Activated T-cell treated with anti-CD3 and anti-CD28 coated beads, Interleukin-2, amount 50 U/mL, for 24 hours (primary cell): Measurements from ENCODE around the gene LMNB1.
A peak's percentile ranks its signal among the peaks of the same experiment; 100 is the strongest.
"Not testable (repeated sequence)": the region's sequence is repeated elsewhere in the genome, so short reads cannot be mapped to it uniquely, and the experiment has no call there.

Source experiments
- DNase-seq: peaks from one replicate; pipeline ENCODE4 v3.0.0-alpha.2; 2020
- H3K27ac Mint-ChIP-seq: 2 replicates; pipeline ENCODE4 v1.8.0; 2020; ENCODE audit warnings: mild to moderate bottlenecking, mixed read lengths
- H3K27me3 Mint-ChIP-seq: 2 replicates; pipeline ENCODE4 v1.8.0; 2020; ENCODE audit warnings: mixed read lengths
- H3K36me3 Mint-ChIP-seq: 2 replicates; pipeline ENCODE4 v1.8.0; 2020; ENCODE audit warnings: low read depth, mixed read lengths
- H3K4me1 Mint-ChIP-seq: 2 replicates; pipeline ENCODE4 v1.8.0; 2020; ENCODE audit warnings: low read depth, mixed read lengths
- H3K4me3 Mint-ChIP-seq: 2 replicates; pipeline ENCODE4 v1.8.0; 2020; ENCODE audit warnings: mild to moderate bottlenecking, moderate library complexity, mixed read lengths
- H3K9me3 Mint-ChIP-seq: 2 replicates; pipeline ENCODE4 v1.8.0; 2020; ENCODE audit warnings: mixed read lengths

Gene LMNB1

DNA sequence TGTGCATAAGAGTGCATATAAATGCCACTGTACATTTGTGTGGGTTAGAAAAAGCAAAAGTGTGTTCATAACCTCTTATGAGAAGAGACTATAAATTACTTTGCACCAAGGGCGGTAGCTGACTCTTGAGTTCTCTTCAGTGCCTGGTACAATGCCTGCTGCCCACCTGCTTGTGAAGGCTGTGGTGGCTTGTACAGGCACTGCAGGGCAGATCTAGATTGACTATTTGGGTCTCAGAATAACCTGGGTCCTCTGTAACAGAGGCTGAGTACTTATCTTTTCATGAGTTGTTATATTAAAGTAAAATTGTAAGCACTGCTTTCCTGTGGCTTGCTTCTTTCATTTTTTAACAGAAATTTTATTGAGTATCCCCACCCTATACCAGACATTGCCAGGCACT lies 22.8 kb downstream of the LMNB1 start:
- H3K27ac Mint-ChIP-seq, result no peak overlapping the region

GRCh38 chr5:126801174-126801991 lies 24.4 kb downstream of the LMNB1 start:
- Mint-ChIP-seq H3K4me1 (peaks cover 54% of the 10 kb centered on the region), H3K4me3 (no peak overlapping the region), H3K9me3 (no peaks in the 10 kb centered on the region), H3K36me3 (peaks cover 52% of the 10 kb centered on the region), H3K27me3 (no peaks in the 10 kb centered on the region), H3K27ac (peak overlapping the region; percentile 68)
- DNase-seq, result no peak

More for the DNA sequence above, 22.8 kb downstream of the LMNB1 start:
- Mint-ChIP-seq H3K4me3 (no peak overlapping the region), H3K4me1 (peaks cover 51% of the 10 kb centered on the region), H3K36me3 (peaks cover 48% of the 10 kb centered on the region), H3K9me3 (no peaks in the 10 kb centered on the region), H3K27me3 (no peaks in the 10 kb centered on the region)
- DNase-seq, result no peak

DNA sequence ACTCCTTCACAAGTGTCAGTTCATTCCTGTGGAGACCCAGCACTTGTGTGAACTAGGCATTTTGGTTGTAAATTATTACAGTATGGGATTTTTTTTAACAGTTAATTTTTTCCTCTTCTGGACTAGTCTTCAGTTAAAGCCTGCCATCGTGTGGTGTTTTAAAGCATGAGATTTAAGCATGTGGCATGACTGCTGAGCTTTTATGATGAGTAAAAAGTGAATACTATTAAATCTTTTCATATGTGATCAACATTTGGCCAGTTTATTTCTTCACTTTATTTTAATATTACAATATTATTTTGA lies 25.0 kb downstream of the LMNB1 start:
- no peaks in the 10 kb centered on the region for H3K27me3 Mint-ChIP-seq
- no peak overlapping the region for H3K27ac Mint-ChIP-seq
- peaks cover 54% of the 10 kb centered on the region for H3K4me1 Mint-ChIP-seq
- no peak for DNase-seq
- H3K36me3 Mint-ChIP-seq, result peaks cover 58% of the 10 kb centered on the region
- no peak overlapping the region for H3K4me3 Mint-ChIP-seq
- no peaks in the 10 kb centered on the region for H3K9me3 Mint-ChIP-seq

- no peak for DNase-seq
- H3K27me3 Mint-ChIP-seq, result no peaks in the 10 kb centered on the region
- H3K4me3 Mint-ChIP-seq, result no peak overlapping the region
- peak overlapping the region; percentile 82 for H3K27ac Mint-ChIP-seq
- H3K4me1 Mint-ChIP-seq, result peaks cover 45% of the 10 kb centered on the region
- H3K36me3 Mint-ChIP-seq, result peaks cover 65% of the 10 kb centered on the region
- H3K9me3 Mint-ChIP-seq, result no peaks in the 10 kb centered on the region
Observed at GRCh38 chr5:126805063-126805462, 28.1 kb downstream of the LMNB1 start.

DNA sequence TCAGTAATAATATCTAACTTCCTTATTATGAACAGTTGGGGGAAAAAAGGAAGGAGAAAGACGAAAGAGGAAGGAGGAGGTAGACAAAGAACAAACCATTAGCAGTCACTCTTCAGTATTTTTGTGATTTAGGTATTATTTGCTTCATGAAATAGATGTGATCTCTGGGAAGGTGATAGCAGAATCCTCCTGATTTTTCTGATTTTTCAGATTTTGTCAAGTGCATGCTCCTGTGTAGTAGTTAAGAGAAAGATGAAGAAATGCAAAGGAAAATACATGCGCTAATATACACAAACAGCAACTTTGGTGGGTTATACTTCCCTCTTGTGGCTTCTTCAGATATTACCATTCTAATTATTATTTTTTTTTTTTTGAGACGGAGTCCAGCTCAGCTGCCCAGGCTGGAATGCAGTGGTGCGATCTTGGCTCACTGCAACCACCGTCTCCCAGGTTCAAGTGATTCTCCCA lies 31.6 kb downstream of the LMNB1 start:
- Mint-ChIP-seq H3K27me3 (no peaks in the 10 kb centered on the region), H3K9me3 (no peaks in the 10 kb centered on the region), H3K4me1 (peaks cover 61% of the 10 kb centered on the region), H3K27ac (peak overlapping the region; percentile 71), H3K4me3 (no peak overlapping the region), H3K36me3 (peaks cover 89% of the 10 kb centered on the region)
- DNase-seq, result no peak

DNA sequence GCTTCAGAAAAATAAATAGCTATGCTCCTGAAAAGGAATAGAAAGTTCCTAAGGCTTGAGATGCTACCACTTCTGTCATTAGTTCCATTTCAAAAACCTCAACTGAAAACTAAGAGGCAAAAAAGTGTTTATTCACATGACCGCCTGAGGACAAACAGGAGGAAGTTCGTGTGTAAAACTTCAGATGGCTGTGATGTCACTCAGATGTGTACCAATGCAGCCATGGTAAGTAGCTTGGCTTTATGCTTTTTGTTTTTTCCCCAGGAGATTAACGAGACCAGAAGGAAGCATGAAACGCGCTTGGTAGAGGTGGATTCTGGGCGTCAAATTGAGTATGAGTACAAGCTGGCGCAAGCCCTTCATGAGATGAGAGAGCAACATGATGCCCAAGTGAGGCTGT lies 33.0 kb downstream of the LMNB1 start:
- DNase-seq, result no peak
- Mint-ChIP-seq H3K27me3 (no peaks in the 10 kb centered on the region), H3K4me3 (no peak overlapping the region), H3K36me3 (peaks cover 95% of the 10 kb centered on the region), H3K9me3 (no peaks in the 10 kb centered on the region), H3K4me1 (peaks cover 58% of the 10 kb centered on the region), H3K27ac (peak overlapping the region; percentile 93)

- peak overlapping the region; percentile 93 for H3K27ac Mint-ChIP-seq
- no peaks in the 10 kb centered on the region for H3K9me3 Mint-ChIP-seq
- no peaks in the 10 kb centered on the region for H3K27me3 Mint-ChIP-seq
- DNase-seq, result no peak
- H3K36me3 Mint-ChIP-seq, result peaks cover 93% of the 10 kb centered on the region
- H3K4me3 Mint-ChIP-seq, result peak overlapping the region; percentile 54
- peaks cover 52% of the 10 kb centered on the region for H3K4me1 Mint-ChIP-seq
Observed at GRCh38 chr5:126810596-126811380, 33.9 kb downstream of the LMNB1 start.

DNA sequence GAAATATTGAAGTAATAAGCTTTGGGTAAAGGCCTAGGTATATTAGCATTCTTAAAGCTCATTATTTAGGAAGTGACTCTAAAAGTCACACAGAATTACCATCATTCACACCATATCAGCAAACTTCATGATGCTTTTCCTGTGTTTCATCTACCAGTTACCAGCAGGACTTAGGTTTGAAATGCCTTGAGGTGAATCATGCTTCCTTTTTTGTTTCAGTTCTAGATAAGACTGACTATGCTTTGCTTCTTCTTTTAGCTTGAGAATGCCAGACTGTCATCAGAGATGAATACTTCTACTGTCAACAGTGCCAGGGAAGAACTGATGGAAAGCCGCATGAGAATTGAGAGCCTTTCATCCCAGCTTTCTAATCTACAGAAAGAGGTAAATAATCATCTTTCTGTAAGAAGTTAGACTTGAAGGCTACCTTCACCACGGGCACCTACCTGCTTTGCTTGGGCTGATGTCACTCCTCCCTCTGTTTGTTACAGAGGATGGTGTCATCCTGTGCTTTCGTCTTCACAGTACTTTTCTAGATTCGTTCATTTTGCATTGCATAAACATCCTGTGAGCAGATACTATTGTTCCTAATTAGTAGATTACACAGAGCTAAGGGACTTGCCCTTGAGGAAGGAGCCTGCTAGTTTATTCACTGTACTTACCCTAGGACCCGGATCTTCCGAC lies 34.7 kb downstream of the LMNB1 start:
- H3K4me1 Mint-ChIP-seq, result peaks cover 50% of the 10 kb centered on the region
- H3K36me3 Mint-ChIP-seq, result peaks cover 92% of the 10 kb centered on the region
- no peaks in the 10 kb centered on the region for H3K9me3 Mint-ChIP-seq
- no peaks in the 10 kb centered on the region for H3K27me3 Mint-ChIP-seq
- peak overlapping the region; percentile 54 for H3K4me3 Mint-ChIP-seq
- H3K27ac Mint-ChIP-seq, result peak overlapping the region; percentile 93
- no peak for DNase-seq

DNA sequence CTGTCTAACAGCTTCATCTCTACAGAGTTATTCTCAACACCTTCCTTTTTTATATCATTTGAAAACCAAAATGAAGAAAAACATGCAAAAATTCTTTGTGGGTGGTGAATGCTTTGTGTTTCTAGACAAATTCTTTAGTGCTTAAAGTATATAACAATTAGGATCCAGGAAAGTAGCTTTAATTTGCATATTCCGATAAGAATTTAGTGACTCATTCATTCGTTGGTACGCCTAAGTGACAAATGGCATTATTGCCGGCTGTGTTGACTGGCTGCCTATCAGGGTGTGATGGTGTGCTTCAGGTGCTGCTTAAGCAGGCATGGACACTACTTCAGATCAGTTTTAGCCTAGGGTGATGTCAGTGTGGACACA lies 35.2 kb downstream of the LMNB1 start:
- Mint-ChIP-seq H3K9me3 (no peaks in the 10 kb centered on the region), H3K27me3 (no peaks in the 10 kb centered on the region), H3K36me3 (peaks cover 92% of the 10 kb centered on the region), H3K4me3 (peak overlapping the region; percentile 54), H3K27ac (peak overlapping the region; percentile 93), H3K4me1 (peaks cover 50% of the 10 kb centered on the region)
- no peak for DNase-seq

GRCh38 chr5:126813799-126814198 lies 36.9 kb downstream of the LMNB1 start:
- peaks cover 93% of the 10 kb centered on the region for H3K36me3 Mint-ChIP-seq
- H3K9me3 Mint-ChIP-seq, H3K27me3 Mint-ChIP-seq, DNase-seq, H3K4me3 Mint-ChIP-seq: not testable (repeated sequence)
- peak overlapping the region; percentile 69 for H3K27ac Mint-ChIP-seq
- H3K4me1 Mint-ChIP-seq, result peaks cover 46% of the 10 kb centered on the region

GRCh38 chr5:126814721-126815404 lies 37.9 kb downstream of the LMNB1 start:
- H3K4me3 Mint-ChIP-seq, result no peak overlapping the region
- peaks cover 88% of the 10 kb centered on the region for H3K36me3 Mint-ChIP-seq
- DNase-seq, result no peak
- H3K9me3 Mint-ChIP-seq, result no peaks in the 10 kb centered on the region
- peak overlapping the region; percentile 59 for H3K27ac Mint-ChIP-seq
- no peaks in the 10 kb centered on the region for H3K27me3 Mint-ChIP-seq
- peaks cover 40% of the 10 kb centered on the region for H3K4me1 Mint-ChIP-seq

GRCh38 chr5:126816649-126817048 lies 39.7 kb downstream of the LMNB1 start:
- H3K27ac Mint-ChIP-seq, result peak overlapping the region; percentile 39
- H3K27me3 Mint-ChIP-seq, result no peaks in the 10 kb centered on the region
- H3K36me3 Mint-ChIP-seq, result peaks cover 87% of the 10 kb centered on the region
- H3K4me1 Mint-ChIP-seq, result peaks cover 22% of the 10 kb centered on the region
- DNase-seq, result no peak
- no peak overlapping the region for H3K4me3 Mint-ChIP-seq
- no peaks in the 10 kb centered on the region for H3K9me3 Mint-ChIP-seq

- Mint-ChIP-seq H3K27ac (no peak overlapping the region), H3K27me3 (no peaks in the 10 kb centered on the region), H3K36me3 (peaks cover 89% of the 10 kb centered on the region), H3K4me1 (peaks cover 7% of the 10 kb centered on the region), H3K4me3 (no peak overlapping the region), H3K9me3 (no peaks in the 10 kb centered on the region)
- no peak for DNase-seq
Observed at GRCh38 chr5:126818736-126819135, 41.8 kb downstream of the LMNB1 start.

GRCh38 chr5:126819253-126819652 lies 42.3 kb downstream of the LMNB1 start:
- Mint-ChIP-seq H3K27ac (no peak overlapping the region), H3K27me3 (no peaks in the 10 kb centered on the region), H3K36me3 (peaks cover 89% of the 10 kb centered on the region), H3K4me1 (peaks cover 5% of the 10 kb centered on the region), H3K9me3 (no peaks in the 10 kb centered on the region), H3K4me3 (no peak overlapping the region)
- DNase-seq, result no peak
